HCEC 1CT (cell line): ENCODE results near the gene INO80C.
"Not testable (repeated sequence)": the region's sequence is repeated elsewhere in the genome, so short reads cannot be mapped to it uniquely, and the experiment has no call there.

Experiments used
- DNase-seq: peaks from one replicate; pipeline ENCODE4 v3.0.0-alpha.2; 2017

The INO80C gene

DNA sequence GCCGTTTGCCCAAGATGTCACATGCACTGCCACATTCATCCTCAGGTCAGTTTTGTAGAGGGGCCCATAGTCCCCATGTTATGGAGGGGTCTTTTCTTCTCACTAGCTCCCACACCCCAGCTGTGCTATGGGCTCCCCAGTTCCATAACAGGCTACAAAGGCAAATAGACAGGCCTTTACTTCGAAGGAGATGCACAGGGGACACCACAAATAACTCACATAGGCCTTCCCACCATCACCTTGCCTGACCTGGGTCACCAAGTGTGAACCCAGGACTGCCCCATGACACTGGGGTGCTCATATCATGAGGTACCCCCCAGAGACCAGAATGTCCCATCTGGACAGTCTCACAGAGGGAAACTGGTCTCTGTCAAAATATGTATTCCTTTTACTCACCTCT, 15.0 kb upstream of the INO80C start:
- no peak for DNase-seq

- DNase-seq: no peak
Measured at GRCh38 chr18:35511833-35512232, 14.1 kb upstream of the INO80C start.

- no peak for DNase-seq
Measured at GRCh38 chr18:35511428-35511827, 13.7 kb upstream of the INO80C start.

DNA sequence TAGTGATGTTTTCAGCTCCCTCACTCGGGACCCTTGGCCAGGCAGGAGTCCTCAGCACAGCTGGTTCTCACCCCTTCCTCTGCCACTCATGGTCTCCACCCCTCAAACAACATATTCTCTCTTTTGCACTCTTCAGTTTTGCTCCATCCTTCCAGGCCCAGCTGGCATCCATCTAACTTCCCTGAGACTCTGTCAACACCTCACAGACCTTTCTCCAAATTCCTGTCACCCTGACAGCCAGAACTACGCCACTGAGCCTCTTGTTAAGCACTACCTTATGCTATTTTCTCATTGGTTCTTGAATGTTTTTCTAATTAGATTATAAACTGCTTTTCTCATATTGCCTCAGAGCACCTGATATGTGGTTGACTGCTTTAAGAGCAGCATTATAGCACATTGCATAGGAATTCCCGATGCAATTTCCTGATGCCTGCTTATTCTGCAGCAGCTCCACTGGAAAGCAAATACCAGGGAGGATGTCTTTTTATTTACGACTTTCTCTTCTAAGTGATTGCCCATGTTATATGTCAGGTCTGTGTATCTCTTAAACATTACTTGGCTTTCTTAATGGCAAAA, 12.4 kb upstream of the INO80C start:
- no peak for DNase-seq

DNA sequence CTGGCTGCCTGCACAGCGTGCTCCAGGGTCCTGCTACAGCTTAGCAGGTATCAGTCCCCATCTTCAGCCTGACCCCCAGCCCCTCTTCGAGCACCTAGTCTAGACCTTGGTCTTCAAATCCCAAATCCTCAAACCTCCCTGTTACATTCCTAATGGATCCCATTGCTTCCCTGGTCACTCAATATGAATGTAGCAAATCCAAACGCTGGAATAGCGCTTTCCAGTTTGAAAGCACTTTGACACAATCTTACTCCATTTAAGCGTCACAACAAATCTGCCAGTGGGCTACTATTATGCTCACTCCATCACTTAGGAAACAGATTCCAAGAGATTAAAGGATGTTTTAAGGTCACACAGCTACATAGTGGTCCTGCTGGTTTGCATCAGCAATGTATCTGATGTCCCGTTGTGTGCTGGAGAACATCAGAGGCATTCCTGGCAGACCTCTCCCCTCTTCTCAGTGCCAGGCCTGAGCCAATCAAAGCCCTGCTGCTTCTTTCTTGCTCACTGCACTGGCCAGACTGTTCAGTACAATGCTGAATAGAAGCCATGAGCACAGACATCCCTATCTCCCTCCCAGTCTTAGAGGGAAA, 11.1 kb upstream of the INO80C start:
- DNase-seq: no peak

DNA sequence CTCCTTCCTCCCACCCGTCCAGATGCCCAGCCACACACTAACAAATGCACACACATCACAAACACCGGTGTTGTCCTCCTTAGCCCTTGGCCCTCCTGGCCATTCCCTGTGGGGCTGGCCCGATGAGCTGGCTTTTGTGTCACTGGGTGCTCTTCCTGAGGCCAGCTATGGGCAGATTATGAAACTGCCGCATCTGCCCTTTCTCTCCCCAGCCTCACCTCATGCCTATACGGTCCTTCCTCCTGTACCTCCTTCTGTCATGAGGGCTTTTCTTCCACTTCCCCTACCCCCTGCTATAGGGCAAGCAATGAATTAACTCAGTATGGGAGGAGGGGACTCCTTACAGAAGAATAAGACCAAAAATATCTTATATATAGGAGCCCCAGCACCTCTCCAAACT, 10.3 kb upstream of the INO80C start:
- DNase-seq: no peak

DNA sequence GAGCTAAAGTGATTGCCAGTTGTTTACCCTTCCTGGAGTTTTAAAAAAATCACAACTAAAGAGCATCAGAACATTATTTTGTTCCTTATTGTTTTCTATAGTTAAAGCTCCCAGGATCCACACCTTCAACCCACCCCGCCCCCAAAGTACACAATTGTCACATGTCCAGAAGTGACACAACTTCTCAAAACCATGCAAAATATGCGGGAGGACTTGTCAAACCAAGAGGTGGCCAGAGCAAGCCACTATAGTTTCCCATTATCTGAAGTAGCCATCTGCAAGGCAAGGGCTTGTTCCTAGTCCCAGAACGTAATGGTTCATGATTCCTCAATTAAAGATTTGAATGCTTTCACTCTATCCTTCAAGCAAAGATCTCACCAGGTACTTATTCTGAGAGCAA, 9.9 kb upstream of the INO80C start:
- DNase-seq: no peak

DNA sequence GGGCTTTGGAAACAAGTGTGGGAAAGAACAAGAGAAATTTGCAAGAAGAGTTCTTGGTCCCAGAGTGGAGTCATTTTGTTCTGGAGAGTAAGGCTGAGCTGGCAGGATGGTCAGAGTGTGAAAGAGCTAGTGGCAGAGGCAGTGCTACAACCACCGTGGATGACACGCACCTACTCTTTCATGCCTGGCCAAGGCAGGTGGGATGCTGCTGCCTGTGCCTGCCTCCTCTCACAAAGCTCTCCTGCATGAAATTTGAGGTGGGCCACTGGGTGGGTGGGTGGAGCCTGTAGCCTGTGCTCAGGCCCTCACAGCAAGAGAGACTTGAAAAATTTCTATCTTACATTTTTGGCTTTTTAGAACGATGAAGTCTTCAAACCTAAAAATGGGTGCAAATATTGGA, 9.4 kb upstream of the INO80C start:
- no peak for DNase-seq

DNA sequence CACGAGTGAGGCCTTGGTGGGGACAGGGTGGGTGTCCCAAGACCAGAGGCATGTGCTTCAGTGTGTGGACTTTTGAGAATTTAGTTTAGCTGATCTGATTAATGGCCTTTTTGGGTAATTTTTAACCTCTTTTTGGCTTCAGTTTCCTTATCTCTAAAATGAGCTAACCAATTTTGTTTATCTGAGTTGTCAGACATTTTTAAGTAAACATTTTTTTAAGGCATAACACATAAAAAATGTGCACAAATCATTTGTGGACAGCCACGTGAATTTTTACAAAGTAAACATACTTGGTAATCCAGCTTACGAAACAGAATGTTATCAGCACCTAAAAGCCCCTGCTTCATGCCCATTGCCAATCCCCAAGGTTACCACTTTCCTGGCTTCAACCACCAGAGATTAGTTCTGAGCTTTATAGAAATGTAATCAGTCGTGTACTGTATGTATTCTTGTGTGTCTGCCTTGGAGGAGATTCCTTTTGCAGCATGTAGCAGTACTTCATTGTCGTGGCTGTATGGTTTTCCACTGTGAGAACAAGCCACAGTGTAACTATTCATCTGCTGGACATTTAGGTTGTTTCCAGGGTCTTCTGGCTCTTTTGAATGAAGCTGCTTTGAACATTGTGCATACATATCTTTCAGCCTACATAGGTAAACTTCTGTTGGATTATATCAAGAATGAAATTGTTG, 8.4 kb upstream of the INO80C start:
- DNase-seq: no peak

GRCh38 chr18:35504996-35505395, 7.2 kb upstream of the INO80C start:
- DNase-seq: no peak

- DNase-seq: no peak
Measured at GRCh38 chr18:35502052-35502451, 4.3 kb upstream of the INO80C start.

GRCh38 chr18:35501369-35501768, 3.6 kb upstream of the INO80C start:
- DNase-seq: no peak

DNA sequence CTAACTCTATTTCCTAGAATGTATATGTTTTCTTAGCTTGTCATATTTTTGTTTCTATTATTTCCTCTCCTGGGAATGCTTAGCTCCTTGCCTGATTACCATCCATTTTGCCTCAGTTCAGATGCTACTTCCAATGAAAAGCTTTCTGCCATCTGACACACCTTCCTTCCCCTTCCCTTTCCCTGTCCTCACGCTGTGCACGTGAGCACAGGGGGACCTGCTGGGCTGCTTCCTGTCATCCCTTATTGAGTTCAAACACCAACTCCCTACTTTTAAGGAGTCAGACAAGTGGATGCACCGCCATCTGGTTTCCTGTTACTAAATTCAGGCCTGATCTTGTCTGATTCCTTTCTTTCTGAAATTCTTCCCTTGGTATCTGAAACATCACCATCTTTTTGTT, 2.4 kb upstream of the INO80C start:
- DNase-seq: no peak

DNA sequence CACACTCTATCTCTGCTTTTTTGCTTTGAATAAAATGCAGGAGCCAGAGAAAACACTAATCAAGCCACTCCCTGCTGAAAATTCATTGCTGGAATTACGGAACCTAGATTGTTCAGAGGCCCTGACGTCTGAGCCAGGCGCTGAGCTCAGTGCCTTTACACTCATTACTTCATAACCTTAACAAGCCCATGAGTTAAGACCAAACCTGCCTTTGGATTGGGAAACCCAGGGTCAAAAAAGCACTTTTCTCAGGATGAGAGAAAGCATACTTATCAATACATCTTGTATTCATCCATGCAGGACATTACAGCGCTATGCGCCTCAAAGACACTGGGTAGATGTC, 762 bp downstream of the INO80C start:
- DNase-seq: peak; percentile 43

DNA sequence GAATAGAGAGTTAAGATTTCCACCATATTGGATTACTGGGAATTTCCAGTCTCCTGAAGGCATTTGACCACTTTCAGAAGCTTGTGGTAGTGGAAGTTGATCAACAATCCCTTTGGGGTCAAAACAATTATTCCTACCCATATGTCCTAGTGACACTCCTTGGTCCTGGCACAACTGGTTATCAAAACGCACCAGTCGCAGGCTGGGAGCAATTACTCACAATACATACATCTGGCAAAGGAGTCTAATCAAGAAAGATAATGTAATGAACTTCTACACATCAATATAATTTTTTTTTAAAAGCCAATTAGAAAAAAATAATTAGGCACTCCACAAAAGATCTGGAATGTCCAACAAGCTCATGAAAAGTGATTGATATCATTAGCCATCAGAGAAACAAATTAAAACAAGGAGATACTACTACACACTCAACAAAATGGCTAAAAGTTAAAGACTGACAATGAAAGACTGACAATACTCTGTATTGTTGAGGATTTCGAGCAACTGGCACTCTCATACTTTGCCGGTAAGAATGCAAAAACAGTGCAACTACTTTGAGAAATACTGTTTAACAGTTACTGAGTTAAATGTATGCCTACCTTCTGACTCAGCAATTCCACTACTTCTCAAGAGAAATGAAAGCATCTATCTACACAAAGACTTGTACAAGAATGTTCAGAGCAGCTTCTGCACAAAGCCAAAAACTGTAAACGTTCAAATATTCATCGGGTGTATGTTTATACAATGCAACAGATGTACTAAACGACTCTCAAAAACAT, 2.0 kb downstream of the INO80C start:
- DNase-seq: no peak

DNA sequence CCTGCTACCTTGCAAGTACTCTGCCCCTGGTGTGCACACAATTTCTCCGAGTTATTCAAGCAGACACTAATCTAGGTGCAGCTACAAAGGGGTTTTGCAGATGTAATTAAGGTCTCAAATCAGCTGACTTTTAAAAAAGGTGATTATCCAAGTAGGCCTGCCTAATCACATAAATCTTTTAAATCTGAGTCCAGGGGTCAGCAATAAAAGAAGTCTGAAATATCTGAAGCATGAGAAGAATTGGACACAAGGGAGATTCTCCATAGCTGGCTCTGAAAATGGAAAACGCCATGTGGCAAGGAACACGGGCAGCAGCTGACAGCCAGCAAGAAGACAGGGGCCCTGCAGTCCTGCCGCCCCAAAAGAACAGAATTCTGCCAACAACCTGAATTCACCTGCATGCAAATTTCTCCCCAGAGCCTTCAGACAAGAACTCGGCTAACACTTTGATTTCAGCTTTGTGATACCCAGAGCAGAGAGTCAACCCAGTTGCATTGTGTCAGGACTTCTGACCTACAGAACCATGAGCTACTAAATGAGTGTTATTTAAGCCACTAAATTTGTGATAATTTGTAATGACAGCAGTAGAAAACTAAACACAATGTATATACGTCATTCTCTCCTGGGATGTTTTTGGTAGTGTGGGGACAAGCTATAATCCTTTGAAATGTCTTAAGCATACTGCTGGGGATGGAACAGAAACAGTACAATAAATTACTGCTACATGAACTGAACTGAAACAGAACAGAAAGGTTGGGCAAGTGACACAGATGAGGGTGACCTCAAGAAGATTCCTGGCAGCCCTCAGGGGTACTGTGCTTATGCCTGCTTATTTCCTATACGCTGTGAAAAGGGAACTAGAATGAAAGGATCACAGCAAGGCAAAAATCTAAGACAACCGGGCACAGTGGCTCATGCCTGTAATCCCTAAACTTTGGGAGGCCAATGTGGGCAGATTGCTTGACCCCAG, 3.2 kb downstream of the INO80C start:
- no peak for DNase-seq

- DNase-seq: no peak
Measured at GRCh38 chr18:35491700-35492077, 6.1 kb downstream of the INO80C start.

- no peak for DNase-seq
Measured at GRCh38 chr18:35490894-35491699, 6.7 kb downstream of the INO80C start.

DNA sequence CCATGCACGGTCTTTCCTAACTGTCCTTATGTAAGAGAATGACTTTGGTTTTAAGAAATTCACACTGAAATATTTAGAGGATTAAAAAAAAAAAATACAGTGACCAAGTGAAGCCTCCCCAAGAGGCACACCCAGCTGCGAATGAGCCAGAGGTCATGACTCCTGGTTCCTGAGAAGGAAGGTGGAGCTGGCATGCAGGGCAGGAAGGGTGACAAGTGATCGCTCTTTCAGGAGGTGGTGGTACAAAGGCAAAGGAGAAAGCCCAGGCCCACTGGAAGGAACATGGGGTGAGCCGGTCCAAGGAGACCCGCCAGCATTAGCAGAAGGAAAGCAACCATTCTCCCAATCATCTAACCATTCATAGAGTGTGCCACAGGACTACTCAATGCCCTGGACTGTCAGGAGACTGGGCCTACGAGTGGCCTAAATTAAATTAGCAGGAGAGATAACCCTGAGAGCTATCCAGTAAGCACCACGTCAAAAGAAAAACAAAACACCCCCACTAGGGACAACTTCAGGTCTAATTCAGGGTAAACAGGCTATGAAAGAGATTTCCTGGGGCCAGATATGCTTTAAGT, 7.8 kb downstream of the INO80C start:
- no peak for DNase-seq

GRCh38 chr18:35489281-35489680, 8.5 kb downstream of the INO80C start:
- DNase-seq: not testable (repeated sequence)

DNA sequence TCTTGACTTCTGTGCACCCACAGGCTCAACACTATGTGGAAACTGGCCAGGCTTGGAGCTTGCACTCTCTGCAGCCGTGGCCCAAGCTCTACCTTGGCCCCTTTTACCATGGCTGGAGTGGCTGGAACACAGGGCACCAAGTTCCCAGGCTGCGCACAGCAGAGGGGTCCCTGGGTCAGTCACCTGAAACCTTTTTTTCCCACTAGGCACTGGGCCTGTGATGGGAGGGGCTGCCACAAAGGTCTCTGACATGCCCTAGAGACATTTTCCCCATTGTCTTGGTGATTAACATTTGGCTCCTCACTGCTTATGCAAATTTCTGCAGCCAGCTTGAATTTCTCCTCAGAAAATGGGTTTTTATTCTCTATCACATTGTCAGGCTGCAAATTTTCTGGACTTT, 9.4 kb downstream of the INO80C start:
- DNase-seq: not testable (repeated sequence)

- DNase-seq: not testable (repeated sequence)
Measured at GRCh38 chr18:35487525-35487924, 10.2 kb downstream of the INO80C start.
